HepG2 (cell line): ENCODE results near the gene GOSR1. TPM values are rescaled to one million over a fixed set of nuclear protein-coding genes. Genes with fewer than 3 reads are reported as not detected.

Experiments
- CHCHD3 ChIP-seq: sonication (generic); formaldehyde crosslinking; IDR thresholded peaks from 2 replicates; pipeline ENCODE4 v1.8.0; 2022; ENCODE audit warnings: mild to moderate bottlenecking, missing genetic modification reagents, moderate library complexity
- GATA4 ChIP-seq: sonication (generic); IDR thresholded peaks from 2 replicates; pipeline ENCODE4 v1.6.1; 2016; ENCODE audit warnings: antibody characterized with exemption, low read depth, borderline replicate concordance
- GTF2F1 ChIP-seq: fragments of 150-350 bp; IDR thresholded peaks from 2 replicates; pipeline ENCODE4 v1.6.1; 2014; ENCODE audit warnings: low read length
- GZF1 ChIP-seq: sonication (generic); formaldehyde crosslinking; IDR thresholded peaks from 2 replicates; pipeline ENCODE4 v1.5.1; 2020; ENCODE audit warnings: mild to moderate bottlenecking, missing genetic modification reagents
- KDM2A ChIP-seq: sonication (generic); formaldehyde crosslinking; IDR thresholded peaks from 2 replicates; pipeline ENCODE4 v1.4.0; 2020; ENCODE audit warnings: low read depth, missing genetic modification reagents, borderline replicate concordance
- KLF9 ChIP-seq: IDR thresholded peaks from 2 replicates; pipeline ENCODE4 v1.6.1; 2016; ENCODE audit warnings: low read depth
- POLR2G ChIP-seq: fragments of 200-400 bp; formaldehyde crosslinking; IDR thresholded peaks from 2 replicates; pipeline ENCODE4 v1.6.1; 2018; ENCODE audit warnings: mild to moderate bottlenecking, low read depth, low read length, moderate library complexity
- PTBP1 ChIP-seq: fragments of 200-400 bp; formaldehyde crosslinking; IDR thresholded peaks from 2 replicates; pipeline ENCODE4 v1.6.1; 2018; ENCODE audit warnings: low read length, low read depth; ENCODE audit not compliant: poor library complexity, severe bottlenecking
- SMAD9 ChIP-seq: sonication (generic); formaldehyde crosslinking; IDR thresholded peaks from 2 replicates; pipeline ENCODE4 v1.5.1; 2020; ENCODE audit warnings: mild to moderate bottlenecking, missing genetic modification reagents
- SRF ChIP-seq: IDR thresholded peaks from 2 replicates; pipeline ENCODE4 v1.6.1; 2011; ENCODE audit warnings: mild to moderate bottlenecking, low read depth, low read length, moderate library complexity
- SRSF4 ChIP-seq: fragments of 200-400 bp; formaldehyde crosslinking; IDR thresholded peaks from one replicate; pipeline ENCODE4 v1.6.1; 2018; ENCODE audit warnings: mild to moderate bottlenecking, low read depth, low read length, moderate library complexity; ENCODE audit not compliant: poor library complexity, severe bottlenecking
- STAG1 ChIP-seq: sonication (generic); formaldehyde crosslinking; IDR thresholded peaks from 2 replicates; pipeline ENCODE4 v1.4.0; 2020; ENCODE audit warnings: missing genetic modification reagents
- TCF7 ChIP-seq: sonication (generic); IDR thresholded peaks from 2 replicates; pipeline ENCODE4 v1.6.1; 2016; ENCODE audit warnings: antibody characterized with exemption, low read depth
- TGIF2 ChIP-seq: IDR thresholded peaks from 2 replicates; pipeline ENCODE4 v1.6.1; 2016; ENCODE audit warnings: control low read depth, missing compliant biosample characterization
- YEATS2 ChIP-seq: sonication (generic); formaldehyde crosslinking; IDR thresholded peaks from 2 replicates; pipeline ENCODE4 v1.4.0; 2020; ENCODE audit warnings: missing genetic modification reagents, borderline replicate concordance
- ZNF12 ChIP-seq: sonication (generic); formaldehyde crosslinking; IDR thresholded peaks from 2 replicates; pipeline ENCODE4 v1.5.0; 2020; ENCODE audit warnings: missing genetic modification reagents
- ZNF777 ChIP-seq: sonication (generic); formaldehyde crosslinking; IDR thresholded peaks from 2 replicates; pipeline ENCODE4 v1.4.0; 2020; ENCODE audit warnings: missing genetic modification reagents
- ZSCAN31 ChIP-seq: sonication (generic); formaldehyde crosslinking; IDR thresholded peaks from 2 replicates; pipeline ENCODE4 v1.5.0; 2020; ENCODE audit warnings: low read depth, mild to moderate bottlenecking, missing genetic modification reagents
- polyA plus RNA-seq, 8 experiments: library from polyadenylated mRNA; depleted of rRNA in 3 of 8; stranded (reverse) in 7 of 8; unstranded in 1 of 8; fragments of >200 nt; fragmentation: Illumina TruSeq in 4 of 8; extraction: Trizol in 4 of 8; gene quantifications; 2 replicates each; pipeline versions ENCODE4 v1.2.1 to v1.2.3, GENCODE V29; 2011 to 2016; ENCODE audit warnings: low read depth in 4 of 8, missing spikeins in 1 of 8, mixed read lengths in 1 of 8; ENCODE audit not compliant: insufficient read depth in 1 of 8
- total RNA-seq, 5 experiments: library from RNA; depleted of rRNA; stranded (reverse); fragments of >200 nt; fragmentation: Illumina TruSeq; extraction: Trizol; gene quantifications; 2 replicates each; pipeline ENCODE4 v1.2.3, GENCODE V29; 2016; ENCODE audit warnings: low read depth in 1 of 5
- TF ChIP-seq, protein P1 (sequence below): sonication (generic); formaldehyde crosslinking; IDR thresholded peaks from 2 replicates; pipeline ENCODE4 v1.4.0; 2020; ENCODE audit warnings: low read depth, missing genetic modification reagents
- TF ChIP-seq, protein P2 (sequence below): sonication (generic); formaldehyde crosslinking; IDR thresholded peaks from 2 replicates; pipeline ENCODE4 v1.4.0; 2020; ENCODE audit warnings: missing genetic modification reagents, borderline replicate concordance
- TF ChIP-seq, protein P3 (sequence below): sonication (generic); formaldehyde crosslinking; IDR thresholded peaks from 2 replicates; pipeline ENCODE4 v1.5.1; 2020; ENCODE audit warnings: missing genetic modification reagents, mild to moderate bottlenecking, borderline replicate concordance
- TF ChIP-seq, protein P4 (sequence below): sonication (generic); formaldehyde crosslinking; IDR thresholded peaks from 2 replicates; pipeline ENCODE4 v1.4.0; 2020; ENCODE audit warnings: missing genetic modification reagents

Gene GOSR1
- total and polyA plus RNA-seq, 2 of the 13 experiments (the other 11 are each of a cell fraction or from before 2014, with no cell fraction given): 15.8 to 37.0 TPM

DNA sequence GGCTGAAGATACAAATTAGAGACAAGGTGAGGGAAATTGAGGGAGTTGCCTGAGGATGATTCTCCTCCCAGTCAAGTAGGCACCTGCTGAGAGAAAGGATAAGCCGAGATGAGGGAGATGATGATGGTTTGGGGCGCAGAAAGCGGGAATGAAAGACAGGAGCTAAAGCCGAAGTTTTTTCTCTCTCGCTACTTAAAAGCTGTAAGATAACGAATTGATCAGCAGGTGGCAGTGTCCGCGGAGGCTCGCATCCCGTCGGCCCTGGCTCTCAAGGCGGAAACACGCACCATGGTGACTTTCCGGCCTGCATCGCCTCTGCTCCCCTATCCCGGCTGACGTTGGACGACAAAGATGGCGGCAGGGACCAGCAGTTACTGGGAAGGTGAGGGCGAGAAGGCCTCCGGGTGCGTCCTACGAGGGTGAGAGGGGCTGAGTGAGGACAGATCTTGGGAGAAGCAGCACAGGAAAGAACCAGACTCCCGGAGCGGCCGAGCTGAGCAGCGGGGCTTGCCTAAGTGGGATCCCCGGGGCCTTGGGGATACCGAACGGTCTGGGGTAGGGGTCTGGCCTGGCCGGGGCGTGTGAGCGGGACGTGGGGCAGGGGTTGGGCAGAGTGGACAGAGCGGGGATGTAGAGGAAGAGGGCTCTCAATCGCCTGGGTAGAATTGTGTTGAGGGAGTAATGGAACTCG, at the start of gene GOSR1 (continued):
- TF ChIP-seq POLR2G (peak; percentile 97), SRF (no peak), ZSCAN31 (CRISPR knock-in tag) (peak; percentile 87), PTBP1 (no peak), GTF2F1 (no peak), STAG1 (peak; percentile 71), KDM2A (CRISPR knock-in tag) (peak; percentile 96), TGIF2 (CRISPR knock-in tag) (peak; percentile 87), KLF9 (CRISPR knock-in tag) (0 out of 2 replicates have a peak, but pooled peaks have one; percentile 29), SRSF4 (no peak), TCF7 (no peak), GATA4 (peak; percentile 42; the same call in 1 of the 2 replicates), ZNF777 (CRISPR knock-in tag) (peak; percentile 68; the same call in 1 of the 2 replicates), ZNF12 (CRISPR knock-in tag) (peak; percentile 25; the same call in 1 of the 2 replicates), SMAD9 (CRISPR knock-in tag) (0 out of 2 replicates have a peak, but pooled peaks have one; percentile 32), CHCHD3 (CRISPR knock-in tag) (0 out of 2 replicates have a peak, but pooled peaks have one; percentile 79), GZF1 (CRISPR knock-in tag) (peak; percentile 77; the same call in 1 of the 2 replicates), YEATS2 (CRISPR knock-in tag) (peak; percentile 94)
- TF ChIP-seq, protein P1, sequence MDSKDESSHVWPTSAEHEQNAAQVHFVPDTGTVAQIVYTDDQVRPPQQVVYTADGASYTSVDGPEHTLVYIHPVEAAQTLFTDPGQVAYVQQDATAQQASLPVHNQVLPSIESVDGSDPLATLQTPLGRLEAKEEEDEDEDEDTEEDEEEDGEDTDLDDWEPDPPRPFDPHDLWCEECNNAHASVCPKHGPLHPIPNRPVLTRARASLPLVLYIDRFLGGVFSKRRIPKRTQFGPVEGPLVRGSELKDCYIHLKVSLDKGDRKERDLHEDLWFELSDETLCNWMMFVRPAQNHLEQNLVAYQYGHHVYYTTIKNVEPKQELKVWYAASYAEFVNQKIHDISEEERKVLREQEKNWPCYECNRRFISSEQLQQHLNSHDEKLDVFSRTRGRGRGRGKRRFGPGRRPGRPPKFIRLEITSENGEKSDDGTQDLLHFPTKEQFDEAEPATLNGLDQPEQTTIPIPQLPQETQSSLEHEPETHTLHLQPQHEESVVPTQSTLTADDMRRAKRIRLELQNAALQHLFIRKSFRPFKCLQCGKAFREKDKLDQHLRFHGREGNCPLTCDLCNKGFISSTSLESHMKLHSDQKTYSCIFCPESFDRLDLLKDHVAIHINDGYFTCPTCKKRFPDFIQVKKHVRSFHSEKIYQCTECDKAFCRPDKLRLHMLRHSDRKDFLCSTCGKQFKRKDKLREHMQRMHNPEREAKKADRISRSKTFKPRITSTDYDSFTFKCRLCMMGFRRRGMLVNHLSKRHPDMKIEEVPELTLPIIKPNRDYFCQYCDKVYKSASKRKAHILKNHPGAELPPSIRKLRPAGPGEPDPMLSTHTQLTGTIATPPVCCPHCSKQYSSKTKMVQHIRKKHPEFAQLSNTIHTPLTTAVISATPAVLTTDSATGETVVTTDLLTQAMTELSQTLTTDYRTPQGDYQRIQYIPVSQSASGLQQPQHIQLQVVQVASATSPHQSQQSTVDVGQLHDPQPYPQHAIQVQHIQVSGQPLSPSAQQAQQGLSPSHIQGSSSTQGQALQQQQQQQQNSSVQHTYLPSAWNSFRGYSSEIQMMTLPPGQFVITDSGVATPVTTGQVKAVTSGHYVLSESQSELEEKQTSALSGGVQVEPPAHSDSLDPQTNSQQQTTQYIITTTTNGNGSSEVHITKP (CRISPR knock-in tag): peak; percentile 56; the same call in 1 of the 2 replicates
- TF ChIP-seq, protein P2, sequence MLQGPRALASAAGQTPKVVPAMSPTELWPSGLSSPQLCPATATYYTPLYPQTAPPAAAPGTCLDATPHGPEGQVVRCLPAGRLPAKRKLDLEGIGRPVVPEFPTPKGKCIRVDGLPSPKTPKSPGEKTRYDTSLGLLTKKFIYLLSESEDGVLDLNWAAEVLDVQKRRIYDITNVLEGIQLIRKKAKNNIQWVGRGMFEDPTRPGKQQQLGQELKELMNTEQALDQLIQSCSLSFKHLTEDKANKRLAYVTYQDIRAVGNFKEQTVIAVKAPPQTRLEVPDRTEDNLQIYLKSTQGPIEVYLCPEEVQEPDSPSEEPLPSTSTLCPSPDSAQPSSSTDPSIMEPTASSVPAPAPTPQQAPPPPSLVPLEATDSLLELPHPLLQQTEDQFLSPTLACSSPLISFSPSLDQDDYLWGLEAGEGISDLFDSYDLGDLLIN (CRISPR knock-in tag): peak; percentile 56; the same call in 1 of the 2 replicates
- TF ChIP-seq, protein P3, sequence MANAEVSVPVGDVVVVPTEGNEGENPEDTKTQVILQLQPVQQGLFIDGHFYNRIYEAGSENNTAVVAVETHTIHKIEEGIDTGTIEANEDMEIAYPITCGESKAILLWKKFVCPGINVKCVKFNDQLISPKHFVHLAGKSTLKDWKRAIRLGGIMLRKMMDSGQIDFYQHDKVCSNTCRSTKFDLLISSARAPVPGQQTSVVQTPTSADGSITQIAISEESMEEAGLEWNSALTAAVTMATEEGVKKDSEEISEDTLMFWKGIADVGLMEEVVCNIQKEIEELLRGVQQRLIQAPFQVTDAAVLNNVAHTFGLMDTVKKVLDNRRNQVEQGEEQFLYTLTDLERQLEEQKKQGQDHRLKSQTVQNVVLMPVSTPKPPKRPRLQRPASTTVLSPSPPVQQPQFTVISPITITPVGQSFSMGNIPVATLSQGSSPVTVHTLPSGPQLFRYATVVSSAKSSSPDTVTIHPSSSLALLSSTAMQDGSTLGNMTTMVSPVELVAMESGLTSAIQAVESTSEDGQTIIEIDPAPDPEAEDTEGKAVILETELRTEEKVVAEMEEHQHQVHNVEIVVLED: peak; percentile 83; the same call in 1 of the 2 replicates
- TF ChIP-seq, protein P4, sequence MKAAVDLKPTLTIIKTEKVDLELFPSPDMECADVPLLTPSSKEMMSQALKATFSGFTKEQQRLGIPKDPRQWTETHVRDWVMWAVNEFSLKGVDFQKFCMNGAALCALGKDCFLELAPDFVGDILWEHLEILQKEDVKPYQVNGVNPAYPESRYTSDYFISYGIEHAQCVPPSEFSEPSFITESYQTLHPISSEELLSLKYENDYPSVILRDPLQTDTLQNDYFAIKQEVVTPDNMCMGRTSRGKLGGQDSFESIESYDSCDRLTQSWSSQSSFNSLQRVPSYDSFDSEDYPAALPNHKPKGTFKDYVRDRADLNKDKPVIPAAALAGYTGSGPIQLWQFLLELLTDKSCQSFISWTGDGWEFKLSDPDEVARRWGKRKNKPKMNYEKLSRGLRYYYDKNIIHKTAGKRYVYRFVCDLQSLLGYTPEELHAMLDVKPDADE: 0 out of 2 replicates have a peak, but pooled peaks have one; percentile 53
